ENCODE data around the gene ADORA2B. TPM values are rescaled to one million over a fixed set of nuclear protein-coding genes. Genes with fewer than 3 reads are reported as not detected.

Gene ADORA2B
- total and polyA plus RNA-seq, 2 of the 4 experiments (the other 2 are of a cell fraction), result 5.2 to 5.5 TPM

DNA sequence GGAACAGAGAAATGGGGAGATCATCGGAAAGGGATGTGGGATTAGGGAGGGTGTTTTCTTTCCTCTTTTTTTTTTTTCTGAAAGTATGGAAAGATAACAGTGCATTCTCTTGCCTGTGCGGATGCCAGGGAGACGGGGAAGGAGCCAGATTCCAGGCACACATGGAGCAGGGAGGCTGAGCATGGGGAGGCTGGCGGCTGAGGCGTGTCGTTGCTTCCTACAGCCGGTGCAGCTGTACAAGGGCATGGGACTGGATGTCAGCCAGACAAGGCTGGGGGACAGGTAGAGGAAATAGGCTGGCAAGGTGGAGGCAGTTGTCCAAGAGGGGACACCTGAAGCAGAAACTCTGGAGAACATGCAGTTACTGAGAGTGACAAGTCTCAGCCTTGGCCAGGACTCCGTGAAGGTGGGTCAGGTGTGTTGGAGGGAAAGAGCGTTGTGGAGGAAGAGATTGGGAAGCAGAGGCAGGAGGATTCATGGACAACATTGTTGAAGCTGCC lies 16.6 kb upstream of the ADORA2B start:
- Histone ChIP-seq H4K5ac (ENCODE audit: low read depth, low read length) (no peak overlapping the region), H3K4me1 (ENCODE audit: control insufficient read depth, insufficient read depth, low read length) (no peaks in the 10 kb centered on the region), H3K9me1 (ENCODE audit: insufficient read depth, low read length) (no peaks in the 10 kb centered on the region), H3K14ac (replicated peaks; ENCODE audit: low read depth, low read length) (no peak overlapping the region), H3K9ac (ENCODE audit: low read depth, low read length) (no peak overlapping the region), H3K4ac (ENCODE audit: low read depth, low read length) (peak overlapping the region; percentile 2; the same call in 1 of the 2 replicates), H3K4me3 (ENCODE audit: insufficient read depth, low read depth, low read length) (no peak overlapping the region), H2AFZ (replicated peaks; ENCODE audit: low read length, poor library complexity) (no peak overlapping the region), H2BK15ac (ENCODE audit: low read depth, low read length) (no peak overlapping the region), H2AK9ac (replicated peaks; ENCODE audit: low read depth, low read length, poor library complexity) (peak overlapping the region; percentile 13), H3K56ac (ENCODE audit: extremely low read depth, insufficient read depth, low read length) (no peak overlapping the region), H3K27me3 (ENCODE audit: control insufficient read depth, insufficient read depth, low read length) (peaks cover 12% of the 10 kb centered on the region), H2BK20ac (ENCODE audit: low read depth, low read length) (peak overlapping the region; percentile 23; the same call in 1 of the 2 replicates), H3K18ac (ENCODE audit: low read depth, low read length) (no peak overlapping the region), H2AK5ac (ENCODE audit: low read depth, low read length) (peak overlapping the region; percentile 58), H4K20me1 (ENCODE audit: insufficient read depth, low read length) (no peaks in the 10 kb centered on the region), H3K4me2 (ENCODE audit: low read depth, low read length) (no peak overlapping the region), H2BK5ac (ENCODE audit: low read depth, low read length, poor library complexity, severe bottlenecking) (no peak overlapping the region), H4K8ac (ENCODE audit: low read depth in 2 of 2, low read length in 2 of 2) (no peak overlapping the region), H2BK120ac (ENCODE audit: low read depth, low read length) (no peak overlapping the region), H3K9me3 (ENCODE audit: control insufficient read depth, insufficient read depth, low read length) (no peaks in the 10 kb centered on the region), H3K27ac (ENCODE audit: insufficient read depth, low read length) (no peak overlapping the region), H3K79me1 (ENCODE audit: low read depth in 1 of 2, low read length in 2 of 2) (no peaks in the 10 kb centered on the region), H4K91ac (ENCODE audit: insufficient read depth, low read depth, low read length) (no peak overlapping the region; the same call in 1 of the 2 replicates), H3K36me3 (ENCODE audit: control insufficient read depth, insufficient read depth, low read length) (no peaks in the 10 kb centered on the region), H3K23ac (ENCODE audit: low read depth, low read length) (no peak overlapping the region)
- no TSS peak for BruUV-seq (replicated peaks)
- intact Hi-C loops (cut with micrococcal nuclease), result no loop called here
- no peak for ATAC-seq (ENCODE audit: low read depth)
- dilution Hi-C loops (cut with HindIII; ENCODE audit: low sequenced_read_pairs, unreplicated experiment), result no loop called here
- no peak for DNase-seq
- 64% methylated on average over 4 of the region's 9 CpGs; no CpG with 5 or more reads in 1 of the 2 experiments for WGBS, 2 experiments (ENCODE audit: extremely low coverage in 2 of 2, insufficient read length in 1 of 2)
- TF ChIP-seq MXI1 (IDR thresholded peaks at IDR 0.05; ENCODE audit: borderline replicate concordance, low read depth, low read length) (no peak), CHD1 (IDR thresholded peaks at IDR 0.05; ENCODE audit: low read depth, low read length) (no peak), BHLHE40 (IDR thresholded peaks at IDR 0.05; ENCODE audit: low read depth, low read length) (no peak), RFX5 (IDR thresholded peaks at IDR 0.05; ENCODE audit: low read depth, low read length) (no peak), MAZ (IDR thresholded peaks at IDR 0.05; ENCODE audit: borderline replicate concordance, low read depth, low read length) (no peak), RAD21 (IDR thresholded peaks at IDR 0.05; ENCODE audit: low read length) (no peak), POLR2A (IDR thresholded peaks at IDR 0.05; ENCODE audit: low read depth, low read length) (no peak)
- TF ChIP-seq, protein P1, sequence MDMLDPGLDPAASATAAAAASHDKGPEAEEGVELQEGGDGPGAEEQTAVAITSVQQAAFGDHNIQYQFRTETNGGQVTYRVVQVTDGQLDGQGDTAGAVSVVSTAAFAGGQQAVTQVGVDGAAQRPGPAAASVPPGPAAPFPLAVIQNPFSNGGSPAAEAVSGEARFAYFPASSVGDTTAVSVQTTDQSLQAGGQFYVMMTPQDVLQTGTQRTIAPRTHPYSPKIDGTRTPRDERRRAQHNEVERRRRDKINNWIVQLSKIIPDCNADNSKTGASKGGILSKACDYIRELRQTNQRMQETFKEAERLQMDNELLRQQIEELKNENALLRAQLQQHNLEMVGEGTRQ (IDR thresholded peaks at IDR 0.05; ENCODE audit: low read depth, low read length), result no peak
- TF ChIP-seq, protein P2, sequence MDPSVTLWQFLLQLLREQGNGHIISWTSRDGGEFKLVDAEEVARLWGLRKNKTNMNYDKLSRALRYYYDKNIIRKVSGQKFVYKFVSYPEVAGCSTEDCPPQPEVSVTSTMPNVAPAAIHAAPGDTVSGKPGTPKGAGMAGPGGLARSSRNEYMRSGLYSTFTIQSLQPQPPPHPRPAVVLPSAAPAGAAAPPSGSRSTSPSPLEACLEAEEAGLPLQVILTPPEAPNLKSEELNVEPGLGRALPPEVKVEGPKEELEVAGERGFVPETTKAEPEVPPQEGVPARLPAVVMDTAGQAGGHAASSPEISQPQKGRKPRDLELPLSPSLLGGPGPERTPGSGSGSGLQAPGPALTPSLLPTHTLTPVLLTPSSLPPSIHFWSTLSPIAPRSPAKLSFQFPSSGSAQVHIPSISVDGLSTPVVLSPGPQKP (IDR thresholded peaks at IDR 0.05; ENCODE audit: borderline replicate concordance, low read depth, low read length), result no peak
- TF ChIP-seq, protein P3, sequence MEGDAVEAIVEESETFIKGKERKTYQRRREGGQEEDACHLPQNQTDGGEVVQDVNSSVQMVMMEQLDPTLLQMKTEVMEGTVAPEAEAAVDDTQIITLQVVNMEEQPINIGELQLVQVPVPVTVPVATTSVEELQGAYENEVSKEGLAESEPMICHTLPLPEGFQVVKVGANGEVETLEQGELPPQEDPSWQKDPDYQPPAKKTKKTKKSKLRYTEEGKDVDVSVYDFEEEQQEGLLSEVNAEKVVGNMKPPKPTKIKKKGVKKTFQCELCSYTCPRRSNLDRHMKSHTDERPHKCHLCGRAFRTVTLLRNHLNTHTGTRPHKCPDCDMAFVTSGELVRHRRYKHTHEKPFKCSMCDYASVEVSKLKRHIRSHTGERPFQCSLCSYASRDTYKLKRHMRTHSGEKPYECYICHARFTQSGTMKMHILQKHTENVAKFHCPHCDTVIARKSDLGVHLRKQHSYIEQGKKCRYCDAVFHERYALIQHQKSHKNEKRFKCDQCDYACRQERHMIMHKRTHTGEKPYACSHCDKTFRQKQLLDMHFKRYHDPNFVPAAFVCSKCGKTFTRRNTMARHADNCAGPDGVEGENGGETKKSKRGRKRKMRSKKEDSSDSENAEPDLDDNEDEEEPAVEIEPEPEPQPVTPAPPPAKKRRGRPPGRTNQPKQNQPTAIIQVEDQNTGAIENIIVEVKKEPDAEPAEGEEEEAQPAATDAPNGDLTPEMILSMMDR (conservative IDR thresholded peaks at IDR 0.05; ENCODE audit: low read depth, low read length), result no peak
- in situ Hi-C loops (cut with MboI; ENCODE audit: low sequenced_read_pairs), result no loop called here
- POLR2A ChIA-PET (ENCODE audit: unreplicated experiment), result no interaction called here
- CTCF ChIA-PET, result no interaction called here

Data from IMR-90 (cell line).